HG02610 (cell line): ENCODE data around the gene KLHL34.

Source experiments
- ATAC-seq: cut with Tn5 transposase; IDR thresholded peaks from one replicate; pipeline ENCODE4 v1.9.1; 2021; ENCODE audit warnings: mild to moderate bottlenecking, moderate library complexity; ENCODE audit not compliant: unreplicated experiment

The KLHL34 gene

GRCh38 chrX:21658152-21658737, at the start of gene KLHL34:
Gene KLHL34, minus strand, starts transcription at chrX:21658330. Its CDS starts 542 bp downstream, at chrX:21657788.
- no peak for ATAC-seq

- ATAC-seq = no peak
Measured at GRCh38 chrX:21705225-21705624, 47.1 kb upstream of the KLHL34 start.

DNA sequence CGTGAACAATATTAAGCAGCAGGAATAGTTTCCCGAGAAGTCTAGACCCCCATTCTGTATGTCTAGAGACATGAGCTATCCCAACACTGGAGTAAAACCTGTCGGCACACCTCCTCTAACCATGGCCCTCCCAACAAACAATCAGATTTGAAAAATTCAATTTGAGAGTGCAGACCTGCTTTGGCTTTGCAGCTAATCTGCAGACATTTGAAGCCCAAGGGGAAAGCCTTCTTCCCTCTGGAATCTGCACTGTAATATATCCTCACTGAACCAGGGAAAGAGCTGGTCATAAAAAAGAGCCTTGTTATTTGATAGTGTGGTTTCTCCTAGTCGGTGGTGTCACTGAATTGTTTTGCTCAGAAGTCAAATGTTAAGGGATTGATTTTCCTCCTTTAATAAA, 44.6 kb upstream of the KLHL34 start:
- no peak for ATAC-seq

DNA sequence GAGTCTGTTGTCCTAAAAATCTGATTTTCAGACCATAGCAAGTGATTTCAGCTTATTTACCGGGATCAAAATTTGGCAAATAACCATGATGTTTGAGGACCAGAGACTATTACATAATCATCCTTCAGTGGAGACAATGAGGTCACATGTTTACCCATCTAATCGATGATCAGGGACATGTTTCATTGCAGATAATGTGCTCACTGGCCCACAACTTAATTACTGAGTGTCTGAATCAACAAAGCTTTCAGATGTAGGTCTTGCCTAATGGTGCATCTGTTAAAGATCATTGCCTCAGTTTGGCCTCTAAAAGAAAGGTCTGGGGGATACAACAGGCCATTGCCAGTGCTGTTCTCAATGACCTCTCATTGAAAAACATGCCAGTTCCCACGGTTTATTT, 42.8 kb upstream of the KLHL34 start:
- no peak for ATAC-seq

- no peak for ATAC-seq
Measured at GRCh38 chrX:21700275-21700674, 42.1 kb upstream of the KLHL34 start.

- ATAC-seq = no peak
Measured at GRCh38 chrX:21699136-21699535, 41.0 kb upstream of the KLHL34 start.

DNA sequence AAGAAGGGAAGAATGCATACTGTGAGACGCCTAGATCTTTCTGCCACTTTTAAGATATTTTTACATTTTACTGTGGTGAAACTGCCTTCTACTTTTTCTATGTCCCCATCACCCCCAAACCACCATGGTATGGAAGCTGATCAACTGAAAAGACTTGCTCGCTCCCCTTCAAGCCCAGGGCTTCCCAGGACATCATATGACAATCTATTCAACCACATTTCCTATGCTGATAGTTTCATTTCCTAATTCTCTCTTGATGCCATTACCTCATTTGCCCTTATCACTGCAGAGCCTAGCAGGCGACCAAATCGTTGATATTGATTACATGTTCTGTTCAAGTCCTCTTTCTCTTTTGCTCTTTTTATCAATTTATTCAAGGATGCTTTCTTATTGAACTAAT, 40.1 kb upstream of the KLHL34 start:
- ATAC-seq = no peak

- no peak for ATAC-seq
Measured at GRCh38 chrX:21691512-21692018, 33.4 kb upstream of the KLHL34 start.

DNA sequence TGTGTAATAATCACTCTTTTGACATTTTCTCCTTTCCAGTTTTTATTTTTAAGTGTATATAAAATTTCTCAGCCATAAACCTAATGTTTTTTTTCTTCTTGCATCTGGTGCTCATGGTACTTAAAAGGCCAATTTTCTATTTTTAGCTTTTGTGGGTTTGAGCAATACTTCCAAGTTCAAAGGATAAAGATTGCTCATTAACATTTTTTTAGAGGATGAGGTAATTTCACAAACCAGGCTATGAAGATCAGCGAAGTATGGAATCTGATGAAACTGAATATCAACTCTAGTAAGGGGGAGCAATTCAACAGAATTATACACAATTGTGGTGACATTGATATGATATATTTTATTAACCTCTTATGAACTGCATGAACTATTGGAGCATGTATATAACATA, 25.8 kb upstream of the KLHL34 start:
- no peak for ATAC-seq

DNA sequence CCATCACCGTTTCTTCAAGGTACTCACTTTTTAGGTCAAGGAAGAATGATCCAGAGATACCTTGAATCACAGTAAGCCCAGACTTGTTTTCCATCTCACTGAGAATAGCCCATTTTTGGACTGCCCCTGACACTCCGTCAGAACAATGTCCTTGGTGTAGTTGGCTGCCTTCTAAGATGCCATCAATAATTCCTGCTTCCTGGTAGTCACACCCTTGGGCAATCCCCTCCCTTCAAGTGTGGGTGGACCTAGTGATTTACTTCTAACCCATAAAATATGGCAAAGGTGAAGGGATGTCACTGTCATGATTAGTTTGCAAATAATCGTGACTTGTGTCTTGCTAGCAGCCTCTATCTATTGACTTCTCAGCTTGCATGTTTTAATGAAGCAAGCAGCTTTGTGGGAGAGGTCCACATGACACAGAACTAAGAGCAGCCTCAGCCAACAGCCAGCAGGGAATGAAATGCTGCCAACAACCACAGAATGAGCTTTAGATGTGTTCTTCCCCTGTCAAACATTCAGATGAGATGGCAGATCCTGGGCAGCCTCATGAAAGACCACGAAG, 20.0 kb upstream of the KLHL34 start:
- no peak for ATAC-seq

DNA sequence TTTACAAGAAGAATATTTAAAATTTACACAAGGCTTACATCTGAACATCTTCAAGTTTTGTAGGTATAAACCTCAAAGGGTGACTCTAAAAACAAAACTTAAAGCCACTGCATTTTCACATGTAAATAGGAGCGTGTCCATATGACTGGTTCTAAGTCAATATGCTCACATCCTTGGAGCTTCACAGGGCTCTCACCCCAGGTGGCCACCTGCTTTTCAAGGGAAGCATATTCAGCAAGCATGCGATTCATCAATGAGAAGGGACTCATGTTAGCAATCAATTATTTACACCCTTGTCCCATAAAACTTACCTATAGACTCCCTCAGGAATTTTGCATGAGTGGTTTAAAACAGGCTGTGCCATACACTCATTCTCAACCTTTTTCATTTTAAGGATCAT, 17.8 kb upstream of the KLHL34 start:
- ATAC-seq = no peak

- ATAC-seq = no peak
Measured at GRCh38 chrX:21674430-21675186, 16.5 kb upstream of the KLHL34 start.

DNA sequence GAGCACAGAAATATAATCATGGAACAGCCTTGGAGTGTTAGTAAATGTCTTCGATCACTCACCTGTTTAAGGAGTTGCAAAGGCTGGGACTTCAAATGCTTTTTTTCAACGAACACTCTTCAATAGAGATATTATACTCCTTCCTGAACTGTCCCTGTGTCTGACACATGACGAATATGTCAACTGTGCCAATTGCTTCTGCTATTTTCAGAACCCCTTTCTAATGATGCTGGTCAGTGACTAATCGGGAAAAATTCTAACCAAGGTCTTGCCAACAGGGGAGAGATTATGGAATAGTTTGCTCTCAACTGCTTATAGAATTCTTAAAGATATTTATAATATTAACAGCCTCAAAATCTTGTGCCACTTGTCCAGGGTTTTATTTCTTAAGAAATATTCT, 8.5 kb upstream of the KLHL34 start:
- ATAC-seq = no peak

GRCh38 chrX:21666252-21666651, 8.1 kb upstream of the KLHL34 start:
- no peak for ATAC-seq

DNA sequence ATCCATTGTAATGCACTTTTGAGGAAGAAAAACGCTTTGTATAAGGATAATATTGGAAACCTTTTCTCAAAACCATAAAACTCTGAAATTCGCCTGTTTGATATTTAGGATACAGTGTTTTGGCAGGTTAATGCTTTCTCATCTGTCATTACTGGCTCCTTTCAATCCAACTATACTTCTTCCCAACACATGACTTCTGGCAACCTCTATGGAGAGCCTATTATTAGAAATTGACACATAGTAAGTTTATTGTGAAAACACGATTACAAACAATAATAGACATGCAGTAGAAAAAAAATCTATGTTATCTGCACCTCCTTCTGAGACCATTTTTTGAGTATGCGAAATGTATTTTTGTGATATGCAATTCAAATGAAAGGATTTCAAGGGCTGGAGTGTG, 4.6 kb upstream of the KLHL34 start:
- ATAC-seq = no peak

DNA sequence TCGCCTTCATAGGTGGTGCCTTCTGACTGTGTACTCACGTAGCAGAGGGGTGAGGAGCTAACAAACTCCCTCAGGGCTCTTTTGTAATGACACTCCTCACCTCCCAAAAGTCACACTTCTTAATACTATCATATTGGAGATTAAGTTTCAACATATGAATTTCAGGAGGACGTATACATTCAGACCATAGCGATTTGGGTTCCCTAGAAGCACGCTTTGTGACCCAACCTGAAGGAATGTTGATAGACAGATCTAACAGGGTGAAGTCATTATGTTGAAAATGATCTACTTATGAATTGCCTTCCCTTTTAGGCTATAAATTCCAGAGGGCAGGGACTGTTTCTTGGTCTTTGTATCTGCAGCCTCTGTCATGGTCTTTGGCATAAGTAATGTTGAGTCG, 3.2 kb upstream of the KLHL34 start:
- ATAC-seq = no peak

GRCh38 chrX:21660156-21660555, 2.0 kb upstream of the KLHL34 start:
- no peak for ATAC-seq

- ATAC-seq = no peak
Measured at GRCh38 chrX:21659320-21659719, 1.2 kb upstream of the KLHL34 start.

- no peak for ATAC-seq
Measured at GRCh38 chrX:21658746-21659145, 616 bp upstream of the KLHL34 start.

DNA sequence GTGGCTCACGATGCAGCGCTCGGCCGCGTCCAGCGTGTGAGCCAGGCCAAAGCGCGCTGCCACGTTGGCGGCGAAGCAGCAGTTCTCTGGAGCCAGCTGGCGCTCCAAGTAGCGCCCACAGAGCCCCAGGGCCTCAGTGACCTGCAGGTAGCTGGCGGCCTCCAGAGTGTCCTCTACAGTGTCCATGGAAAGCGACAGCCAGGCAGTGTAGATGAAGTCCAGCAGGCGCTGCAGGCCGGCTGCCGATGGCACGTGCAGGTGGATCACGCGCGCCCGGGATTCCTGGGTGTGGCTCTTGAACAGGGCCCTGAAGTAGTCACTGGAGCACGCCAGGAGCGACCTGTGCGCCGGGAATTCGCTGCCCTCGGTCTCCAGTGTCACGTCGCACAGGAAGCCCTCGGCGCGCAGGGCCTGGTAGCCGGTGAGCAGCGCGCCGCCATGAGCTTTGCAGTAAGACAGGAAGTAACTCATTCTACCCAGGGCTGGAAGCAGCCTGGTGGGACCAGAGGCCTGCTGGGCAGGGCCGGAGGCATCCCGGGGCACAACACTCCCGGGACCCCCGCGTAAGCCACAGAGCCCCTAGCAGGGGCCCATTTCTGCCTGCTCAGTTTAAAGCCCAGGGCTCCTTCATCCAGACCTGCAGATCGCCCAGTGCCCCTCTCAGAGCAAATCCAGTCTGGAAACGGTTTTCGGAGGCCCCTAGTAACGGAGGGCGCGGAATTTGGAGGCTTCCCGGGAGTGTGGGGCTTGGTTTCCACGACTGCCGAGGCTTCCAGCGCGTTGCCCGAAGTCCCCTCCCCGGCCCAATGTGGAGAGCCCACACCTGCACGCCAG, 595 bp downstream of the KLHL34 start:
- no peak for ATAC-seq

DNA sequence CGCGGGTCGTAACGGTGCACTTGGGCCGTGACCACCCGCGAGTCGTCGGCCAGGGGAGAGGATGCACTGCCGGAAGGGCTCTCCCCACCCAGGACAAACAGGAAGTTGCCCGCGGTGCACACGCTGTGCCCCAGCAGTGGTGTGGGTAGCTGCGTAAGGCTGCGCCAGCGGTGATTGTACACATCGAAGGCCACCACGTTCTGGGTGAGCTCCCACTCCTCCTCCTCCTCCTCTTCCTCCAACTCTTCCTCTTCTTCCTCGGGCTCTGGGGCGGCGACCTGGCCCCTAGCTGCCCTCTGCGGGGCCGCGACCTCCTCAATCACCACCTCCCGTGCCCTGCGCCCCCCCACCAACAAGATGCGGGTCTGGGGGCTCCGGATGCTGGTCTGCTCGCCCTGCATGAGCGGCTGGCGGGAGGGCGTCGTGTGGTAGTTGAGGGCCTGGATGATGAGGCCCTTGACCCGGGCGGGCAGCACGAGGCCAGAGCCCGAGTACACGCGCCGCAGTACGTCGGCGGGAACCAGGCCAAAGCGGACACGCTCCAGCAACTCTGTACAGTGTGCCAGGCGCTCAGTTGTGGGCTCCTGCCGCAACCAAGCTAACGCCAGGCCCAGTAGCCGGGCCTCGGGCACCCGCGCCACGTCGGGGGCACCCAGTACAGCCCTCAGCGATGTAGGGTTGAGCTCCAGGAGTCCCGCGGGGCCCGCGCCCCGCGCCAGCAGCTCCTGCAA, 1.4 kb downstream of the KLHL34 start:
- no peak for ATAC-seq
